HT1080 (cell line): ENCODE measurements around the gene C2. TPM values are rescaled to one million over a fixed set of nuclear protein-coding genes. Genes with fewer than 3 reads are reported as not detected.
A peak's percentile ranks its signal among the peaks of the same experiment; 100 is the strongest.

Experiments used
- DNase-seq: peaks from one replicate; pipeline ENCODE4 v3.0.0-alpha.2; 2015; ENCODE audit warnings: low read depth
- polyA plus RNA-seq, 2 experiments: library from polyadenylated mRNA; depleted of rRNA; stranded (reverse); fragments of >200 nt; gene quantifications; 2 replicates each; pipeline ENCODE4 v1.2.3, GENCODE V29; 2015
- total RNA-seq: library from RNA; depleted of rRNA; stranded (reverse); fragments of >200 nt; shearing (Covaris generic); gene quantifications from 2 replicates; pipeline ENCODE4 v1.2.3, GENCODE V29; 2014; rRNA removed

Gene C2
- total RNA-seq = 0.13 TPM in 1 of 2 replicates, not detected in the other
- 0.25 TPM in 1 of 2 replicates, not detected in the other for polyA plus RNA-seq (2015; cell fraction: cytosol; rRNA removed)
- 0.41 and 0.56 TPM in 2 replicates for polyA plus RNA-seq (2015; cell fraction: nucleus; rRNA removed)

DNA sequence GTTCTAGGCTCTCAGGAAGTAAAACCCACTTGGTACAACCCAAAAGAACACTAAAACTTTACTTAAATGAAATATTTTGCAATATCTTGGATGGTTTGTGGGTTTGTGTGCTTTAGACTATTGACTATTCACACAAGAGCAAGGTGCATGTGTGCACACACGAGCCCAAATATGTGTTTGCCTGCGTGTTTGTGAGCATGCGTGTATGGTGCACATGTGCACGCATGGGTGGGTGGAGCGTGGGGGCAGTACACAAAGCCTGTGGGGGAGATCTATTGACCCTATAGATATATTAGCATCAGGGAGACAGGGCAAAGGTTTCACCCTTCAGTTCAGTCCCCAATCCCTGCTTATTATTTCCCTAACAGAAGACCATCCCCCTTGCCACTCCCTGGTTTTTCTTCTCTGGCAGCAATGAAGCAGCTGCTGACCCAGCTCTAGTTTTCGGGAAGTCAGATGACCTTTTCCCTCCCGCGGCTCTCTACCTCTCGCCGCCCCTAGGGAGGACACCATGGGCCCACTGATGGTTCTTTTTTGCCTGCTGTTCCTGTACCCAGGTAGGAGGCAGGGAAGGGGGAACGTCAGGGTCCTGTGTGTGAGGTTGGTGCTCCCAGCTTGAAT lies at the start of gene C2:
C2 (plus strand) TSS at position 476 of the 621 bp plus-strand sequence; CDS start at position 512, 36 bp downstream.
- DNase-seq = no peak

DNA sequence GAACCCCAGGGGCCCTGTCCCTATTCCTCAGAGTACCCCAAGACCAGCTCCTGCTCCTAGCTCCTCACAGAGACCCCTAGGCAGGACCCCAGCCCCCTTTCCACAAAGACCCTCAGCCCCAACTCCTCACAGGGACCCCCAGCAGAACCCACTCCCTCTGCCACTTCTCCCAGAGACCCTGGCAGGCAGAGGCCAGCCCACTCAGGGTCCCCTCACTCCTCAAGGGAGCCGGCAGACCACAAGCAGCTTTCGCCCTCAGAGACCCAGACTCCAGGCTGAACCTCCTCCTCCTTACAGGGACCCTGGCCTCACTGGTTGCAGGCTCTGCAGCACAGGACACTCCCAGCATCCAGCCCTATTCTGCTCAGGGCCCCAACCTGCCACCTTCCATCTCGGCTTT lies 49.3 kb upstream of the C2 start:
- DNase-seq = no peak

DNA sequence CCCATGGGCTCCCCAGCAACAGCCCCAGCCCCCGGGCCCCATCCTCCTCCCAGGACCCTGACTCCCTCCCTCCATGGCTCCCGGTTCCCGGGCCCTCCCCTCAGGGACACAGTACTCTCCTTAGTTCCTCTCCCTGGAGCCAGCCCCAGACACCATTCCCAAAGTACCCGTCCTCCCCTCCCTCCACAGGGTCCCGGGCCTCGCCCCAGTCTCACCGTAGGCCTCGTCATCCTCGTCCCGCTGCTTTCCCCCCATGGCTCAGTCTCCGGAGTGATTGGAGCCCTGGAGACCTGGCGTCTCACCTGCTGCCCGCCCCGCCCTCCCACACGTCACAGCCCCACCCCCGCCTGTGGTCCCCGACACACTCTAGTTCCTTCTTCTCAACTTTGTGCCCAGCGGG lies 48.8 kb upstream of the C2 start, which contains the start of gene SLC44A4:
SLC44A4 (minus strand) TSS at position 272 of the 400 bp plus-strand sequence; CDS start at position 255, 17 bp downstream.
- DNase-seq = no peak

DNA sequence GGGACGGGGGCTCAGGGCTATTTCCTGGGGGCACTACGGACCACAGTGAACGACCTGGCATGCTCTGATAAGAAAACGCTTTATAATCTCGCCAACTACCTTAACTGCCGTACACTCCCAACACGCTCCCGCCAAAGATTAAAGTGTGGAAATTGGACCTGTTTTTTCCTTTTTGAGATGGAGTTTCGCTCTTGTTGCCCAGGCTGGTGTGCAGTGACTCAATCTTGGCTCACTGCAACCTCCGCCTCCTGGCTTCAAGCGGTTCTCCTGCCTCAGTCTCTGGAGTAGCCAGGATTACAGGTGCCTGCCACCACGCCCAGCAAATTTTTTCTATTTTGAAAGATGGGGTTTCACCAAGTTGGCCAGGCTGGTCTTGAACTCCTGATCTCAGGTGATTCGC lies 48.4 kb upstream of the C2 start:
- DNase-seq = no peak

DNA sequence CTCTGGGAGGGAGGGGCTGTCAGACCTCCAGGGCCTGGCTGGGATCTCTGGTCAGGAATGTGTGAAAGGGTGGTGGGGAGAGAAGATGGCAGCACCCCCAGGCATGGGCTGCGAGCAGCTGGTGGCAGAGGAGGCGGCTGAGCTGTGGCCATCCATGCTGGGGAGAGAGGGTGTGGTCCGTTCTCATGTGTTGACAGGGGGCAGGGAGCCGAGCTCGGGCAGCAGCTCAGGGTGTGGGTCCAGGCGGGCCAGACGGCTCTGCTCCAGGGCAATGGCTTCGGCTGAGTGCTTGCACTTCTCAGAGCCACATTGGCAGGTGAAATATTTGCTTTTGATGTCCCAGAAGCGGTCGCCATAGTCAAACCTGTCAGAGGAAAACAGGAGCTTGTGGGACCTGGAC lies 47.6 kb upstream of the C2 start:
- no peak for DNase-seq

DNA sequence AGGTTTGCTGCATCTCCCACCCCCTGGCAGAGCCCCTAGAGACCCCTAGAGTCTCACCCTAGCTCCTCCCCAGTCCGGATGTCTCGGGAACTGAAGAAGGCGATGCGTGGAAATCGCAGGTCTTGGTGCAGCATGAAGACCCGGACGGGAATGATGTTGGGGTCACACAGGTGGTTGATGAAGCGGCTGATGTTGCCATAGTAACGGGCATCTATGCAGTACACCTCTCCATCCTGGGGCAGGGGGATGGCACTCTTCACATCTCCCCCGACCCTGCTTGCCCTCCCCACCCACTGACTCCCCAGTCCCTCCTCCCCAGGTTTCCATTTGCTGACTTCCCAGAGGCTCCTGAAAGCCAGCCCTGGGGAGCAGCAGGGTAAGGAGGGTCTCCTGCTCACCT lies 46.9 kb upstream of the C2 start:
- no peak for DNase-seq

DNA sequence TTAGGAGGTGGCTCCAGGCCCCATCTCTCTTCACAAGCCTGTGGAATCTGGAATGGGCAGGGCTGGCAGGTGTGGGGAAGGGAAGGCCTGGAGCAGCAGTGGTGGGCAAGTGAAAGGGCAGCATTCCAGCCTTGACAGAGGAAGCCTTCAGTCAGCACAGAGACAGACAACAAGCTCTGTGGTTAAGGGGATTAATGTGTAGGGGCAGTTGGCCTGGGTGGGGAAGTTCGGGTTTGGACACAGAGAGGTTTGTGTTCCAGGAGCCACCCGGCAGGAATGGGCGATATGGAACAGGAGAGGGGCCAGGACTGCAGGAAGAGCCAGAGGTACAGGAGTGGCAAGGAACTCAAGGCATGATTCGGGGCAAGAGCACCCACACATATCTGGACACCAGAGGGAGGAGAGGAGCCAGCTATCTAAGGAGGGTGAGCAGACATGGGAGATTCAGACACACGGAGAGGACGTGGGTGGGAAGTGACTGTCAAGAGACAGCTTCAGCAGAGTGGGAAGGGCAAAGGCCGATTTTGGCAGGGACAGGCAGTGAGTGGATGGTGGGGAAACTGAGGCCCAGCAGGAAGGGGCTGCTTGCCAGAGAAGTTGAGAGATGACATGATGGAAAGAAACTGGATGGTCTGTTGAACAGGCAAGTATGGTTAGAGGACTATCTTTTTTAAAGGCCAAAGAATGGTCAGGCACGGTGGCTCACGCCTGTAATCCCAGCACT lies 46.2 kb upstream of the C2 start:
- DNase-seq = no peak

DNA sequence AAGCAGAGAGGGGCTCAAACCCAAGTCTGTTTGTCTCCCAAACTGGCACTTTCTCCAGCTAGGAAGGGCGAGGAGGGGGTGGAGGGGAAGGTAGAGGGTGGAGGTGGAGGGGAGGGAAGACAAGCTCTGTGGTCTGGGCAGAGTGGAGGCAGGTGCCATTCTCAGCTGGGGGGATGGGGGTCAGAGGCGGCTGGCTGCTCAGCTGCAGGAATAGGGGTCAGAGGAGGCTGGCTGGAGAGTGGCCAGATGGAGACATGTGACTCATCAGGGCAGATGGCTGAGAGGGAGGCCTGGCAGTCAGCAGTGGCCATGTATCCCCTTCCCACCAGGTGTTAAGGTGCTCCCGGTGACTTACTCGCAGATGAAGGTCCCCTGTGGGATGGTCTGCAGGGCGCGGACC lies 45.2 kb upstream of the C2 start:
- DNase-seq = peak; percentile 35

DNA sequence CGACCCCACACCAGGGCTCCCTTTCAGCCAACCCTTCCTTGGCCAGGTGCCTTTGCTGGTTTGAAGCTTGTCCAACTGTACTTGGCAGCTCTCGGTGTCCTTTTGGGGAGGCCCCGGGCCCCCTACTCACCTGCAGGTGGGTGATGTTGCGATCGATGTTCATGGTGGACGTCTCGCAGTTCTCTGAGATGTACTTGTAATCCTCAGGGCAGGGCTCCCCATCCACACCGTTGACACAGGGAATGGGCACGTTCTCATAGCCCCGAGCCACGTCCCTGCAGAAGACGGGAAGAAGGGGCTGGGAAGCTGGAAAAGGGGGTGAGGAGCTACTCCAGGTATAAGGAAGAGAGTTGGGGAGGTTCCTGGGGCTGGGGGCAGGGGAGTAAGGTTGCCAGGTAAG lies 43.8 kb upstream of the C2 start:
- DNase-seq = no peak

DNA sequence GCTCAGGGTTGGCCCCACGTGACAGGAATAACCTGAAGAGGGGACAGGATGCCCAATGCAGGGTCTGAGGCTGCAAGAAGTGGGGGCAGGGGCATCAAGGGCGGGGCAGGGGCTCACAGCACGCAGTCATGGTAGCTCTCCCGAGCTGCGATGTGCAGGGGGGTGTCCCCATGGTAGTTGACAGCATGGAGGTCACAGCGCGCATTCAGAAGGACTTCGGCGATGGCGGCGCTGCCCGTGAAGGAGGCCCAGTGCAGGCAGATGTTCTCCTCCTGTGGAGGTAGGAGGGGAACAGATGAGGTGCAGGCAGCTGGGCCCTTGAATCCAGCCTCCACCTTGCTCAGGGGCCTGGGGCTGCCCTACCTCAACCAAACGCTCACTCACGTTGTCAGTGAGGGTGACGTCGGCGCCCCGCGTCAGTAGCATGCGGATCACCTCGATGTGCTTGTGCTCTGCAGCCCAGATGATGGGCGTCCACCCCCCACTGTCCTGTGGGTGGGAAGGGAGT lies 42.9 kb upstream of the C2 start:
- DNase-seq = no peak

DNA sequence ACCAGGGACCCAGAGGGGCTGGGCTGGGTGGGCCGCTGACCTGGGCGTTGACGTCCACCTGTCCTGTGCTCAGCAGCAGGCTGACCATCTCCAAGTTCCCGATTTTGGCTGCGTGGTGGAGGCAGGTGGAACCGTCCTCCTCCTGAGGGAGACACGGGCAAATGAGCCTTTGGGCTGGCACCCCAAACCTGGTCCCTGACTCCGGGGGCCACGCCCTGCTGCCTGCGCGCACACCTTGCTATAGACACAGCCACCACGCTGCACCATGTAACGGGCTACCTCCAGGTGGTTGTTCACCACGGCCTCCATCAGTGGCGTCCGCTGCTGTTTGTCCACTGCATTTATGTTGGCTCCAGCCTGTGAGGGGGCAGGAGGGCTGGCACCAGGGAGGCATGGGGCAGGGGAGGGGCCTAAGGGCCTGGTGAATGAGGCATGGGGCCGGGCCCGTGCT lies 41.0 kb upstream of the C2 start:
- DNase-seq = no peak

DNA sequence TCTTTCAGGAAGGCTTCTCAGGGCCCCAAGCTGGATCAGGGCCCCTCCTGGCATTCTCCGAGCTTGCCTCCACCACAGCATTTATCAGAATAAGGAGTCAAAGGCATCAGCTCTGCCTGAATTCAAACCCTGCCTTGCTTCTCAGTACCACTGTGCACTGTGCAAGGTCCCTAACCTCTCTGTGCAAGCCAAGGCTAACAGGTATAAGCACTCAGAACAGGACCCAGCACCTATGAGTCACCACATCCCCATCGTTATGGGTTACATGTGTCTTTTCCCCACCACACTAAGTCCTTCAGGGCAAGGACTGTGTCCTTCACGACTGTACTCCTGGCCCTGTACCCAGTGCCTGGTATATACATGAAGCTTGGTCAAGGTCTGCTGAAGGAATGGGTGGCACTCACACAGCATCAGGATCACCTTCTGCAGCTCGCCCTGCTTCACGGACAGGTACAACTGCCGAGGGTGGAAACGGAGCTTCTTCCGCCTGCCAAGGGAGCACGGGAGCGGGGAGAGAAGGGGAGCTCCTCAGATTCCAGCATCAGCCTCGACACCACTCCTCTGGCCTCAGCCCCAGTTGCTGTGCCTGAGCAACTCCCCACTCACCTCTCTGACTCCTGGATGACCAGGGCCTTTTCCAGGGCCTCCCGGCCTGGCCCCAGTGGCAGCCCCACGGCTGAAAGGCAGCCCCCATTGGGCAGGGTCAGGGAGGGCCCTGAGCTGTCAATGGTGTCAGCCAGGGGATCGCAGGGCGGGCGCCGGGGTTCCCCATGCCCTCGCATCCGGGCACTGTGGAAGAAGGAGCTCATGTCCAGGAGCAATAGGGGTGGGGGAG lies 40.1 kb upstream of the C2 start:
- DNase-seq = no peak

DNA sequence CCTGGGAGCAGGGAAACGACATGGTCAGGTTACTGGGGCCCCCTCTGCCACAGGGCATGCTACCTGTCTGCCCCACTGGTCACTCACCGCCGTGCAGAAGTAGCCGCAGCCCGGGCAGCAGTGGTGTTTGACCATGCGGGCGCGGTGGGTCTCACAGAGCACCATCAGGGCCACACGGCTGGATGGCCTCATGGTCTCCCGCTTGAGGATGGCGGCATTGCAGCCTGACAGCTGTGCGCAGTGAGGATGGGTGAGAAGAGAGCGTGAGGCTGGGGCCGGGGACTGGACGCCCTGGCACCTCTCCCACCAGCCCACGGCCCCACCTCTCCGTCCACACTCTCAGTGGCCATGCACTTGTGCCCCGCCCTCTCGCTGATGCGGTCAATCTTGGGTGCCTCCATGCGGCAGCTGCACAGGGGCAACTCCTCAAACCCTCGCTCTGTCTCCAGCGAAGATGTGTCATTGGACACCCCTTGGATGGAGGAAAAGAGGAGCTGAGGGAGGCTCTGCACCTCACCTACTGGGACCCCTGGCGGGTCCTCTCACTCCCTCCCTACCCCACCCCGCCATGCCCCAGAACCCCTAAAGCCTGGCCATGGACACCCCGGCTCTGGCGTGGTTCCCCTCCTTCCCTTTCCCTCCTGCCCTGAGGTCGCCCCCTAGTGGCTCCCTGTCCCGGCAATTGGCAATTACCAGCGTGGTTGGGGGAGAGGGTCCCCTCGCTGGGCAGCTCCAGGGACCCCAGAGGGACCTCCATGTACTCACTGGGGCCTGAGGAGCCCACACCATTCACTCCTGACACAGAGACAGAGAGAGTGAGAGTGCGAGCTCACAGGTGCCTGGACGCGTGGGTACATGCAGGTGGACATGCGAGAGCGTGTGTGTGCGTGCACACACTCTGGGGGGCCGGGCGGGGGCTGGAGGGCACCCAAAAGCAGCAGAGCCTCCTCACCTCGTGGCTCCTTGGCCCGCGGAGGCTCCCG lies 39.0 kb upstream of the C2 start:
- no peak for DNase-seq

DNA sequence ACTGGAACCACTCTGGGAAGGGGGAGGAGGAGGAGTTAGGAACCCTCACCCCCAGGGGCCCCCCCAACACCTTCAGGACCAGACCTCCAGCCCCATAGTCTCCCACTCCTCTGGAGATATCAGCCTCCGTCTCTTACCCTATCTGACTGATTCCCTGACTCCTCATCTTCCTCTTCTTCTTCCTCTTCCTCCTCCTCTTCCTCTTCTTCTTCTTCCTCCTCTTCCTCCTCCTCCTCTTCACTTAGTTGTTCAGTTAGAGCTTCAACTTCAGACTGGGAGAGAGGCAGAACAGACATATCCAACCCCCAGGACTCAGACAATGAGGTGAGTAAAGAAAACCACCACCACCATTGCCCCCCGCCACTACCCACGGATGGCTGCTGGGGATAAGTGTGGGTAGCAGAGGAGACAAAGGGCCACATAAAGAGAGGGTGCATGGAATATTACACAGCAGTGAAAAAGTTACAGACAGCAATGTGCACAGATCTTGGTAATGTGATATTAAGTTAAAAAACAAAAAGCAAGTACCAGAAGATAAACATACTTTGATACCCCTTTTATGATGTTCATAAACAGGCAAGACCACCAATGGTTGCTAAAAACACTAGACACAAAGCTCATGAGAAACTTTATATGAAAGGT lies 38.1 kb upstream of the C2 start:
- DNase-seq = no peak

DNA sequence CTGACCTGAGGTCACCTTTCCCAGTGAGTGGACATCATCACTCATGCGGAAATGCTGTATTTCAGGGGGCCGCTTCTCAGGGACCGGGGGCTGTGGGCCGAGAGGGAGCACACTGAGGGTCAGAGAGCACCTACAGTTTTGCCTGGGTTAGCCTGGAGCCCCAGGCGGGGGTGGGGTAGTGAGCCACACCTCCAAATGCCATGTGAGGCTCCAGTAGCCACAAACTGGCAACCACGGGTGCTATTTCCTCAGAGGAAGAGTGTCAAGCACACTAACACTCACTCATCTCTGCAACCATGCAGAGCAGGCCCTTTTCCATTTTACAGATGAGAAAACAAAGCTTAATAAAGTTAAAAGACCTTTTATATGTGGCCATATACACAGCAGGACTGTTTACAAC lies 34.7 kb upstream of the C2 start:
- DNase-seq = no peak

DNA sequence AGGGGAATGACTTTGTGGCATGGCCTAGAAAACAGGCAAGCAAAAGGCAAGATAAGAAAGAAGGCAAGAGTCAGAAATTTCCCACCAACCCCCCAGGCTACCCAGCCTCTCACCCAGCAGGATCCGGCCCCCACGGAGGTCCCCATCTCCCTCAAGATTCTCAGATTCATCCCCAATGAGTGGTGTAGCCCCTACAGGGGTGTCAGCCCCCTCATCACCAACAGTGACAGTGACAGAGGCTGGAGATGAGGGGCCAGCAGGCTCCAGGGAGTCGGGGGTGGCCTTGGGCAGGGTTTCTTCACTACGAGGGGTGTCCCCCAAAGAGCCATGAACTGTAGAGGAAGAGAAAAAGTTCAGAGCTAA lies 31.0 kb upstream of the C2 start:
- no peak for DNase-seq

DNA sequence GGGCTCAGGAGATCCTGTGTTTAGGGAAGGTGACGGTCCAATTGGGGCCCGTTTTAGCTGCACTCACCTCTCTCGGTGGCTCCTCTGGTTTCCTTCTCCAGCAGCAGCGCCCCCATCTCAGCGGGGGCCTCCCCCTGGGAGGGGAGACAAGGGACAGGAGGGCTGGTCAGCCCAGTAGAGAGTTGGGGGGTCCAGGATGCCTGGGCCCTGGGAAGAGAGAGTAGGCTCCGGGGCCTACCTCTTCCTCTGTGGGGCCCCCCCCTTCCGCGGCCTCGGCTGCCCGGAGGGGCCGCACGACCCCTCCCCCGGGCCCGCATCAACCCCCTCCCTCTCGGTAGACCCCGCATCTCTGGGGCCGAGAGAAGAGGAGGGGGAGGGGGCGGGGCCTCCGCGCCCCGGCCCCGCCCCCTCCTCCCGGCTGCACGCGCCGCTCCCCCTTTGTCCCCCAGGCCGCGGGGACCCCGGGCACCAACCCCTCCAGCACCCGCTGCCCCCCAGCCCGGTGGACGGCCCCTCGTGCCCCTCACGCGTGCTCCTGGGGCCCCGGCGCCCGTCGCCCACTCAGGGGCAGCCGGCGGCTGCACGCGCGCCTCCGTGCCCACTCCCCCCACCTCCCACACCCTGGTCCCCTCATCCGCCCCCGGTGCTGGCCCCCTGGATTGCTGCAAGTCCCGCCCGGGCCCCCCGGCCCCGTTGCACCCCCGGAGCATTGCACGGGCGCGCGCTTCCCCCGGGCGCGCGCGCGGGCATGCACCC lies 30.5 kb upstream of the C2 start:
- DNase-seq = no peak

DNA sequence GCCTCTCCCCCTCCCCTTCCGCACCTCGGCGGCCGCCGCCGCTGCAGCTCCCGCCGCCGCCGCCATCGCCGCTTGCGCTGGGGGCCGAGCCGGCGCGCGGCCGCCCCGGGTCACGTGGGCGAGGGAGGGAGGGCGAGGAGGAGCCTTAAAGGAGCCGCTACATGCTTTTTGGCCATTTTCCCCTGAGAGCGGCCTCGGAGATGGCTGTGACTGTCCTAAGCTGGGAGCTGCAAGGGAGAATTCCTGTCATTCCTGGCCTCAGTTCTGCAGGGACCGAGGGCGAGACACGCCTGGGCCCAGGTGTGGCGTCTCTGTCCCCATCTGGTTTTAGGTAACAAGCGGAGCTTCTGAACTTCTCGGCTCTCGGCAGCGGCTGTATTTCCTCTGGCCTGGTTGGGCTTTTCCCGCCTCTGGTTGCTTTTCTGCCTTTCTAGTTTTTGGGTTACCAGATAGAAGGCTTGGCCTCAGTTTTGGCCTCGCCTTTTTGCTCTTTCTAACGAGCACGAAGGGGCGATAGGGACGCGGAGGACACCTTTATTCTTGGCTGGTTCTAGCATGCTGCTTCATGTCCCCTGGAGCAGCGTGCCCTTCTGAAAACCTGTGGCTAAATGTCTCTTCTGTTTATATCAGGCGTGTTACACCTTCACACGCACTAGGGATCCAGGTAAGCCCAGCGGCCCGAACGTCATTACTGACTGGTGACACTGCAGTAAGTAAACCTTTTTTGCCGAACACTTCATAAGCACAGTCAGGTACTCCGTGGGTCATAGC lies 29.7 kb upstream of the C2 start, which contains the start of gene EHMT2:
EHMT2 (minus strand) TSS at position 87 of the 771 bp plus-strand sequence; CDS start at position 66, 21 bp downstream.
- DNase-seq = peak; percentile 75
